ENCODE data around the gene SYCP1. TPM values are rescaled to one million over a fixed set of nuclear protein-coding genes. Genes with fewer than 3 reads are reported as not detected.
"Not testable (repeated sequence)": the region's sequence is repeated elsewhere in the genome, so short reads cannot be mapped to it uniquely, and the experiment has no call there.

SYCP1 gene
- total RNA-seq, result not detected in 2 replicates
- long read RNA-seq, result 0 reads

- no peak for TF ChIP-seq CTCF (conservative IDR thresholded peaks at IDR 0.05)
- no peak within 1 kb of the TSS for H3K27ac Mint-ChIP-seq (ENCODE audit: unreplicated experiment)
These were observed at the start of gene SYCP1 for GRCh38 chr1:114854693-114855320. Gene SYCP1, plus strand, starts transcription at chr1:114854863. Its CDS starts 602 bp downstream, at chr1:114855465.

GRCh38 chr1:114819869-114820268 is 34.8 kb upstream of the SYCP1 start:
- H3K27me3 Mint-ChIP-seq (ENCODE audit: low read depth), result peaks cover 10% of the 10 kb centered on the region

More at GRCh38 chr1:114854693-114855320, at the start of gene SYCP1:
- H3K9me3 Mint-ChIP-seq, result no peaks in the 10 kb centered on the region
- peaks cover 35% of the 10 kb centered on the region for H3K27me3 Mint-ChIP-seq (ENCODE audit: low read depth)
- no peaks in the 10 kb centered on the region for H3K36me3 Mint-ChIP-seq (ENCODE audit: low read depth)
- H3K4me1 Mint-ChIP-seq, result no peaks in the 10 kb centered on the region
- no peak for DNase-seq (ENCODE audit: low read depth, low spot score)
- no peak within 1 kb of the TSS for H3K4me3 Mint-ChIP-seq

GRCh38 chr1:114820392-114820791 is 34.3 kb upstream of the SYCP1 start:
- Mint-ChIP-seq H3K27ac (ENCODE audit: unreplicated experiment) (no peak overlapping the region), H3K4me1 (no peaks in the 10 kb centered on the region), H3K4me3 (no peak overlapping the region), H3K27me3 (ENCODE audit: low read depth) (peaks cover 10% of the 10 kb centered on the region), H3K9me3 (peaks cover 7% of the 10 kb centered on the region), H3K36me3 (ENCODE audit: low read depth) (no peaks in the 10 kb centered on the region)
- TF ChIP-seq CTCF (conservative IDR thresholded peaks at IDR 0.05), result no peak
- no peak for DNase-seq (ENCODE audit: low read depth, low spot score)

More at GRCh38 chr1:114819869-114820268, 34.8 kb upstream of the SYCP1 start:
- Mint-ChIP-seq H3K36me3 (ENCODE audit: low read depth) (no peaks in the 10 kb centered on the region), H3K4me3 (no peak overlapping the region), H3K9me3 (peaks cover 7% of the 10 kb centered on the region), H3K4me1 (no peaks in the 10 kb centered on the region), H3K27ac (ENCODE audit: unreplicated experiment) (no peak overlapping the region)
- no peak for TF ChIP-seq CTCF (conservative IDR thresholded peaks at IDR 0.05)
- DNase-seq (ENCODE audit: low read depth, low spot score), result no peak

GRCh38 chr1:114821978-114822377 is 32.7 kb upstream of the SYCP1 start:
- no peak for DNase-seq (ENCODE audit: low read depth, low spot score)
- no peaks in the 10 kb centered on the region for H3K36me3 Mint-ChIP-seq (ENCODE audit: low read depth)
- no peak overlapping the region for H3K4me3 Mint-ChIP-seq
- peaks cover 8% of the 10 kb centered on the region for H3K27me3 Mint-ChIP-seq (ENCODE audit: low read depth)
- H3K27ac Mint-ChIP-seq (ENCODE audit: unreplicated experiment), result no peak overlapping the region
- peaks cover 7% of the 10 kb centered on the region for H3K9me3 Mint-ChIP-seq
- H3K4me1 Mint-ChIP-seq, result no peaks in the 10 kb centered on the region
- no peak for TF ChIP-seq CTCF (conservative IDR thresholded peaks at IDR 0.05)

GRCh38 chr1:114828251-114828650 is 26.4 kb upstream of the SYCP1 start:
- Mint-ChIP-seq H3K4me1 (no peaks in the 10 kb centered on the region), H3K27ac (ENCODE audit: unreplicated experiment) (no peak overlapping the region), H3K27me3 (ENCODE audit: low read depth) (no peaks in the 10 kb centered on the region), H3K4me3 (no peak overlapping the region), H3K9me3 (no peaks in the 10 kb centered on the region), H3K36me3 (ENCODE audit: low read depth) (no peaks in the 10 kb centered on the region)
- no peak for DNase-seq (ENCODE audit: low read depth, low spot score)
- TF ChIP-seq CTCF (conservative IDR thresholded peaks at IDR 0.05), result no peak

GRCh38 chr1:114830075-114830474 is 24.6 kb upstream of the SYCP1 start:
- not testable (repeated sequence) for H3K4me3 Mint-ChIP-seq, H3K4me1 Mint-ChIP-seq

More at GRCh38 chr1:114830075-114830474, 24.6 kb upstream of the SYCP1 start:
- not testable (repeated sequence) for H3K27me3 Mint-ChIP-seq (ENCODE audit: low read depth); DNase-seq (ENCODE audit: low read depth, low spot score); H3K9me3 Mint-ChIP-seq; H3K36me3 Mint-ChIP-seq (ENCODE audit: low read depth); H3K27ac Mint-ChIP-seq (ENCODE audit: unreplicated experiment)

Data from neural crest cell (in vitro differentiated cells).